ENCODE data around the gene CYP3A5. TPM values are rescaled to one million over a fixed set of nuclear protein-coding genes. Genes with fewer than 3 reads are reported as not detected.

CYP3A5 gene
- total and polyA plus RNA-seq, 9 of the 15 experiments (the other 6 are each of a cell fraction or from before 2014, with no cell fraction given), result 0.73 to 2.8 (median 1.5) TPM

GRCh38 chr7:99616359-99617191 is 63.2 kb downstream of the CYP3A5 start, which contains the start of gene ZSCAN25 (continued):
- TF ChIP-seq ZNF707 (CRISPR knock-in tag; conservative IDR thresholded peaks at IDR 0.05), result no peak
- TF ChIP-seq NCOA6 (IDR thresholded peaks at IDR 0.05), result no peak
- TF ChIP-seq TCF3 (CRISPR knock-in tag; IDR thresholded peaks at IDR 0.05), result peak; percentile 44
- TF ChIP-seq, protein P1, sequence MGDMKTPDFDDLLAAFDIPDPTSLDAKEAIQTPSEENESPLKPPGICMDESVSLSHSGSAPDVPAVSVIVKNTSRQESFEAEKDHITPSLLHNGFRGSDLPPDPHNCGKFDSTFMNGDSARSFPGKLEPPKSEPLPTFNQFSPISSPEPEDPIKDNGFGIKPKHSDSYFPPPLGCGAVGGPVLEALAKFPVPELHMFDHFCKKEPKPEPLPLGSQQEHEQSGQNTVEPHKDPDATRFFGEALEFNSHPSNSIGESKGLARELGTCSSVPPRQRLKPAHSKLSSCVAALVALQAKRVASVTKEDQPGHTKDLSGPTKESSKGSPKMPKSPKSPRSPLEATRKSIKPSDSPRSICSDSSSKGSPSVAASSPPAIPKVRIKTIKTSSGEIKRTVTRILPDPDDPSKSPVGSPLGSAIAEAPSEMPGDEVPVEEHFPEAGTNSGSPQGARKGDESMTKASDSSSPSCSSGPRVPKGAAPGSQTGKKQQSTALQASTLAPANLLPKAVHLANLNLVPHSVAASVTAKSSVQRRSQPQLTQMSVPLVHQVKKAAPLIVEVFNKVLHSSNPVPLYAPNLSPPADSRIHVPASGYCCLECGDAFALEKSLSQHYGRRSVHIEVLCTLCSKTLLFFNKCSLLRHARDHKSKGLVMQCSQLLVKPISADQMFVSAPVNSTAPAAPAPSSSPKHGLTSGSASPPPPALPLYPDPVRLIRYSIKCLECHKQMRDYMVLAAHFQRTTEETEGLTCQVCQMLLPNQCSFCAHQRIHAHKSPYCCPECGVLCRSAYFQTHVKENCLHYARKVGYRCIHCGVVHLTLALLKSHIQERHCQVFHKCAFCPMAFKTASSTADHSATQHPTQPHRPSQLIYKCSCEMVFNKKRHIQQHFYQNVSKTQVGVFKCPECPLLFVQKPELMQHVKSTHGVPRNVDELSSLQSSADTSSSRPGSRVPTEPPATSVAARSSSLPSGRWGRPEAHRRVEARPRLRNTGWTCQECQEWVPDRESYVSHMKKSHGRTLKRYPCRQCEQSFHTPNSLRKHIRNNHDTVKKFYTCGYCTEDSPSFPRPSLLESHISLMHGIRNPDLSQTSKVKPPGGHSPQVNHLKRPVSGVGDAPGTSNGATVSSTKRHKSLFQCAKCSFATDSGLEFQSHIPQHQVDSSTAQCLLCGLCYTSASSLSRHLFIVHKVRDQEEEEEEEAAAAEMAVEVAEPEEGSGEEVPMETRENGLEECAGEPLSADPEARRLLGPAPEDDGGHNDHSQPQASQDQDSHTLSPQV (IDR thresholded peaks at IDR 0.05), result 0 out of 2 replicates have a peak, but pooled peaks have one; percentile 0
- peak; percentile 98 for TF ChIP-seq CXXC5 (CRISPR knock-in tag; IDR thresholded peaks at IDR 0.05)
- TF ChIP-seq, protein P2, sequence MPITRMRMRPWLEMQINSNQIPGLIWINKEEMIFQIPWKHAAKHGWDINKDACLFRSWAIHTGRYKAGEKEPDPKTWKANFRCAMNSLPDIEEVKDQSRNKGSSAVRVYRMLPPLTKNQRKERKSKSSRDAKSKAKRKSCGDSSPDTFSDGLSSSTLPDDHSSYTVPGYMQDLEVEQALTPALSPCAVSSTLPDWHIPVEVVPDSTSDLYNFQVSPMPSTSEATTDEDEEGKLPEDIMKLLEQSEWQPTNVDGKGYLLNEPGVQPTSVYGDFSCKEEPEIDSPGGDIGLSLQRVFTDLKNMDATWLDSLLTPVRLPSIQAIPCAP (CRISPR knock-in tag; IDR thresholded peaks at IDR 0.05; ENCODE audit: borderline replicate concordance), result peak; percentile 61; the same call in 1 of the 2 replicates
- peak; percentile 27 for TF ChIP-seq NUFIP1 (IDR thresholded peaks at IDR 0.05; ENCODE audit: partially characterized antibody)
- TF ChIP-seq HMG20B (CRISPR knock-in tag; IDR thresholded peaks at IDR 0.05), result no peak
- TF ChIP-seq PHF8 (IDR thresholded peaks at IDR 0.05; ENCODE audit: borderline replicate concordance, low read length), result peak; percentile 97
- TF ChIP-seq RB1 (IDR thresholded peaks at IDR 0.05; ENCODE audit: low read depth), result peak; percentile 86
- no peak for TF ChIP-seq CLOCK (CRISPR knock-in tag; IDR thresholded peaks at IDR 0.05; ENCODE audit: borderline replicate concordance)
- TF ChIP-seq ZNF507 (tag; conservative IDR thresholded peaks at IDR 0.05), result no peak
- TF ChIP-seq, protein P3, sequence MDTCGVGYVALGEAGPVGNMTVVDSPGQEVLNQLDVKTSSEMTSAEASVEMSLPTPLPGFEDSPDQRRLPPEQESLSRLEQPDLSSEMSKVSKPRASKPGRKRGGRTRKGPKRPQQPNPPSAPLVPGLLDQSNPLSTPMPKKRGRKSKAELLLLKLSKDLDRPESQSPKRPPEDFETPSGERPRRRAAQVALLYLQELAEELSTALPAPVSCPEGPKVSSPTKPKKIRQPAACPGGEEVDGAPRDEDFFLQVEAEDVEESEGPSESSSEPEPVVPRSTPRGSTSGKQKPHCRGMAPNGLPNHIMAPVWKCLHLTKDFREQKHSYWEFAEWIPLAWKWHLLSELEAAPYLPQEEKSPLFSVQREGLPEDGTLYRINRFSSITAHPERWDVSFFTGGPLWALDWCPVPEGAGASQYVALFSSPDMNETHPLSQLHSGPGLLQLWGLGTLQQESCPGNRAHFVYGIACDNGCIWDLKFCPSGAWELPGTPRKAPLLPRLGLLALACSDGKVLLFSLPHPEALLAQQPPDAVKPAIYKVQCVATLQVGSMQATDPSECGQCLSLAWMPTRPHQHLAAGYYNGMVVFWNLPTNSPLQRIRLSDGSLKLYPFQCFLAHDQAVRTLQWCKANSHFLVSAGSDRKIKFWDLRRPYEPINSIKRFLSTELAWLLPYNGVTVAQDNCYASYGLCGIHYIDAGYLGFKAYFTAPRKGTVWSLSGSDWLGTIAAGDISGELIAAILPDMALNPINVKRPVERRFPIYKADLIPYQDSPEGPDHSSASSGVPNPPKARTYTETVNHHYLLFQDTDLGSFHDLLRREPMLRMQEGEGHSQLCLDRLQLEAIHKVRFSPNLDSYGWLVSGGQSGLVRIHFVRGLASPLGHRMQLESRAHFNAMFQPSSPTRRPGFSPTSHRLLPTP (IDR thresholded peaks at IDR 0.05; ENCODE audit: borderline replicate concordance, extremely low read depth, insufficient read length), result peak; percentile 81
- no peak for TF ChIP-seq SAFB2 (IDR thresholded peaks at IDR 0.05; ENCODE audit: borderline replicate concordance, low read depth, low read length, severe bottlenecking)
- TF ChIP-seq TRIM28 (IDR thresholded peaks at IDR 0.05), result peak; percentile 68
- TF ChIP-seq HDAC1 (IDR thresholded peaks at IDR 0.05), result peak; percentile 57 to 86; a peak in 3 of 4 replicates

Data from K562 (cell line).